HG03045 (cell line): ENCODE data around the gene DNAJC13.
A peak's percentile ranks its signal among the peaks of the same experiment; 100 is the strongest.

Source experiments
- ATAC-seq: cut with Tn5 transposase; IDR thresholded peaks from one replicate; pipeline ENCODE4 v1.9.1; 2021; ENCODE audit warnings: mild to moderate bottlenecking, moderate library complexity; ENCODE audit not compliant: unreplicated experiment

Gene DNAJC13

GRCh38 chr3:132457286-132457685 lies 40.0 kb downstream of the DNAJC13 start:
- no peak for ATAC-seq

GRCh38 chr3:132459551-132459950 lies 42.2 kb downstream of the DNAJC13 start:
- ATAC-seq, result no peak

- ATAC-seq, result no peak
These were observed 44.2 kb downstream of the DNAJC13 start for GRCh38 chr3:132461544-132461943.

- ATAC-seq, result no peak
These were observed 46.8 kb downstream of the DNAJC13 start for GRCh38 chr3:132464066-132464465.

- ATAC-seq, result no peak
These were observed 52.0 kb downstream of the DNAJC13 start for GRCh38 chr3:132469326-132469725.

- ATAC-seq, result no peak
These were observed 68.8 kb downstream of the DNAJC13 start for GRCh38 chr3:132486099-132486498.

- no peak for ATAC-seq
These were observed 70.8 kb downstream of the DNAJC13 start for GRCh38 chr3:132488151-132488550.

GRCh38 chr3:132499071-132499470 lies 81.8 kb downstream of the DNAJC13 start:
- ATAC-seq, result no peak

- no peak for ATAC-seq
These were observed 86.3 kb downstream of the DNAJC13 start for GRCh38 chr3:132503559-132503958.

GRCh38 chr3:132504375-132504933 lies 87.2 kb downstream of the DNAJC13 start:
- no peak for ATAC-seq

- no peak for ATAC-seq
These were observed 90.4 kb downstream of the DNAJC13 start for GRCh38 chr3:132507657-132508056.

GRCh38 chr3:132509096-132509495 lies 91.8 kb downstream of the DNAJC13 start:
- ATAC-seq, result no peak

- ATAC-seq, result no peak
These were observed 92.2 kb downstream of the DNAJC13 start for GRCh38 chr3:132509506-132509905.

GRCh38 chr3:132513057-132513456 lies 95.8 kb downstream of the DNAJC13 start:
- no peak for ATAC-seq

- no peak for ATAC-seq
These were observed 100.0 kb downstream of the DNAJC13 start for GRCh38 chr3:132517311-132517710.

GRCh38 chr3:132519914-132520313 lies 102.6 kb downstream of the DNAJC13 start:
- no peak for ATAC-seq

- ATAC-seq, result no peak
These were observed 104.6 kb downstream of the DNAJC13 start for GRCh38 chr3:132521901-132522300.

GRCh38 chr3:132522353-132522752 lies 105.1 kb downstream of the DNAJC13 start:
- ATAC-seq, result peak; percentile 70

GRCh38 chr3:132530624-132531023 lies 113.3 kb downstream of the DNAJC13 start:
- no peak for ATAC-seq

- no peak for ATAC-seq
These were observed 118.5 kb downstream of the DNAJC13 start for GRCh38 chr3:132535575-132536441.

GRCh38 chr3:132536442-132537153 lies 119.3 kb downstream of the DNAJC13 start:
- ATAC-seq, result no peak

GRCh38 chr3:132537297-132537696 lies 120.0 kb downstream of the DNAJC13 start:
- no peak for ATAC-seq
